HG02623 (cell line): ENCODE data around the gene TCN1.
"Not testable (repeated sequence)": the region's sequence is repeated elsewhere in the genome, so short reads cannot be mapped to it uniquely, and the experiment has no call there.

Experiments
- ATAC-seq: cut with Tn5 transposase; IDR thresholded peaks from one replicate; pipeline ENCODE4 v1.9.1; 2021; ENCODE audit warnings: moderate library complexity; ENCODE audit not compliant: unreplicated experiment

The TCN1 gene, protein sequence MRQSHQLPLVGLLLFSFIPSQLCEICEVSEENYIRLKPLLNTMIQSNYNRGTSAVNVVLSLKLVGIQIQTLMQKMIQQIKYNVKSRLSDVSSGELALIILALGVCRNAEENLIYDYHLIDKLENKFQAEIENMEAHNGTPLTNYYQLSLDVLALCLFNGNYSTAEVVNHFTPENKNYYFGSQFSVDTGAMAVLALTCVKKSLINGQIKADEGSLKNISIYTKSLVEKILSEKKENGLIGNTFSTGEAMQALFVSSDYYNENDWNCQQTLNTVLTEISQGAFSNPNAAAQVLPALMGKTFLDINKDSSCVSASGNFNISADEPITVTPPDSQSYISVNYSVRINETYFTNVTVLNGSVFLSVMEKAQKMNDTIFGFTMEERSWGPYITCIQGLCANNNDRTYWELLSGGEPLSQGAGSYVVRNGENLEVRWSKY

GRCh38 chr11:59866397-59866796 lies at the start of gene TCN1:
Gene TCN1 (minus strand): TSS chr11:59866487. CDS start chr11:59866470, 17 bp downstream.
- ATAC-seq: no peak

- ATAC-seq: not testable (repeated sequence)
Measured at GRCh38 chr11:59903569-59903968, 37.3 kb upstream of the TCN1 start.

DNA sequence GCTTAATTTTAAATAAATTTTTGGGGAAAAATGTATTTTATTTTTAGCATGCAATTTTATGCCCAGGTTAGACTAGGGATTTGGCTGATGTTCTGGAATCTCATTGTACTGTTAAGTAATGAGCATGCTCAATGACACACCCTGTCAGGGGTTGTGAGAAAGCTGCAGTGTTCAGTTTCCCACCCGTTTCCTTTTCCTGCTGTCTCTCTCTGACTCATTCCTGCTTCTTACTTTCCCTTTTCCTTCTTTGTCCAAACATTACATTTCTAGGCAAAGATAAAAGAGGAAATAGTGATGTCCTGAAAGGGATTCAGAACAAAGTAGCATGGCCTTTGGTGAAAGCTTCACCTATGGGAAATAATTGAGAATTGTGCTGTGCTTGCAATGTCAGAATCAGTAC lies 35.0 kb upstream of the TCN1 start:
- no peak for ATAC-seq

- no peak for ATAC-seq
Measured at GRCh38 chr11:59900366-59901126, 34.3 kb upstream of the TCN1 start.

- no peak for ATAC-seq
Measured at GRCh38 chr11:59899532-59899931, 33.2 kb upstream of the TCN1 start.

GRCh38 chr11:59898650-59899049 lies 32.4 kb upstream of the TCN1 start:
- no peak for ATAC-seq

DNA sequence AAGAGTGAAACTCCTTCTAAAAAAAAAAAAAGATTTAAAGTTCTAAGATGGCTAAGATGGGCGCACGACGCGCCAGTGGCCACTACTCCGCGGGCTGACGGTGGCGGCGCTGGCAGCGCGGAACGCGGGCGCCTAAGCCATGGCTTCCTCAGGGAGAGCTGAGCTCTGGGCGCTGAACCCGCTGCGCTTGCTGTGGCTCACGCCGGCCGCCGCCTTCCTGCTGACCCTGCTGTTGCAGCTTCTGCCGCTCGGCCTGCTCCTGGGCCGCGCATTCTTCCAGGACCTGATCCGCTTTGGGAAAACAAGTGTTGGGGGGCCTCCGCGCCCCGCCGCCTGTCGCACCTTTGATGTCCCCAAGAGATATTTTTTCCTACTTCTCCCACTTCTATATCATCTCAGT lies 31.8 kb upstream of the TCN1 start:
- ATAC-seq: no peak

- no peak for ATAC-seq
Measured at GRCh38 chr11:59894616-59895015, 28.3 kb upstream of the TCN1 start.

DNA sequence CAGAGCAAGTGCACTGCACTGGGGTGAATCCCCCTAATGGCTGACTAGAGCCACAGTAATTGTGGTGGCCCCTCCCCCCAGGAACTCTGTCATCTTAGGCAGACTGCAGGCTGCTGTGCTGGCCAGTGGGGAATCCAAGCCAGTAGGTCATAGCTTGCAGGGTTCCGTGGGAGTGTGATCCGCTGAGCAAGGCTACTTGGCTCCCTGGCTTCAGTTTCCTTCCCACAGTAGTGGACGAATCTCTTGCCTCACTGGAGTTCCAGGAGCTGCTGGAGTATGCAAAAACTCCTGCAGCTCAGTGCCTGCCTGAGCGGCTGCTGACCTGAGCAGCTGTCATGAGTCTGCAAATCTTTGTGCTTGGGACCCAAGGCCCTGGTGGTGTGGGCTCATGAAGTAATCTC lies 25.5 kb upstream of the TCN1 start:
- ATAC-seq: no peak

GRCh38 chr11:59887156-59887555 lies 20.9 kb upstream of the TCN1 start:
- ATAC-seq: not testable (repeated sequence)

DNA sequence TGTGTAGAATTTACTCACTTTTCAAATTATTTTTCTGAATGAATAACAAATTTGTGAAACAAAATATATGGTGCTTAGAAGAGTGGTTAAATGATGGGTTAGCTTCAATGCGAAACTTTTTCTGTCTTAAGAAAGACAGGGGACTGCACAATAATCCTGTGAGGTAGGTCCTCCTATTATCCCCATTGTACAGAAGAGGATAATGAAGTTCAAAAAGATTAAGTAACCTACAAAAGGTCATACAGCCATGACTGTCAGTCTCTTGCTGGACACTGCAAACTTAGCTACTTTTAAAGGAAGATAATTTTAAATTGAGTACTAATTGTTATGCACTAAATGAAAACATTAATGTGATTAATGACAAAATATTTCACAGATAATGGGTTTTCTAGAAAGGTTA lies 17.3 kb upstream of the TCN1 start:
- no peak for ATAC-seq

DNA sequence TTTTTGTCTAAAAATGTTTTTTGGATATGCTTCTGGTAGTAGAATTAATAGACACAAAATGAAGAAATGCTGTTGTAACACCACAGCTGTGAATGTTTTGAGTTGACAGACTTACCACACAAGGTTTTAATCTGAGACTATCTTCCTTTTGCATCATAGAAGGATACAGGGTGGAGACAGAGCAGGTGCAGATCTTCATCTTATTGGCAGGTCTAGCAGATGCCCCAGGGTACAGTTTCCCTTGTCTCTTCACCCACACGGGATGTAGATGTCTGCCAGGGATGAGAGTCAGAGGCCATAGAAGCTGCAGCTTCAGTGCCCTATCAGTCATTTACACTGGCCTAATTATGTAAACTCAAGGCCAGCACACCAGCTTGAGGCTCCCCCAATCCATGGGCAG lies 13.3 kb upstream of the TCN1 start:
- ATAC-seq: no peak

GRCh38 chr11:59878575-59878974 lies 12.3 kb upstream of the TCN1 start, which contains the start of gene OOSP3:
Gene OOSP3 (plus strand): TSS chr11:59878782. CDS start chr11:59878809, 27 bp downstream.
- ATAC-seq: no peak

DNA sequence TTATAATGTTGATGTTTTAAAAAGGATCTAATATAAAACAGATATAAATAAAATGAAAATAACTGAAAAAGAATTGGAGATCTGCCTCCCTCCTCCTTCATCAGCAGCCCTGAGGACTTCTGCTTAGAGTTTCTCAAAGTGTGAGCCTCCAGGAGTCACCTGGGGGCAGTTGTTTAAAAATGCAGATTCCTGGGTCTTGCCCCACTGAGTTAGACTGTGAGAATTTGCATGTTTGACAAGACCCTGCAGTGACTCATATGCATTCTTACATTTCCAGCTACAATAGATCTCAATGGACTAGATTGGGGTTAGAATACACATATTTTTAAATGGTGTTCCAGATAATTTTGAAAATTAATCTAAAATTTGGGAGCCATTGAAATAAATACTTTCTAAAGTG lies 11.5 kb upstream of the TCN1 start:
- no peak for ATAC-seq

DNA sequence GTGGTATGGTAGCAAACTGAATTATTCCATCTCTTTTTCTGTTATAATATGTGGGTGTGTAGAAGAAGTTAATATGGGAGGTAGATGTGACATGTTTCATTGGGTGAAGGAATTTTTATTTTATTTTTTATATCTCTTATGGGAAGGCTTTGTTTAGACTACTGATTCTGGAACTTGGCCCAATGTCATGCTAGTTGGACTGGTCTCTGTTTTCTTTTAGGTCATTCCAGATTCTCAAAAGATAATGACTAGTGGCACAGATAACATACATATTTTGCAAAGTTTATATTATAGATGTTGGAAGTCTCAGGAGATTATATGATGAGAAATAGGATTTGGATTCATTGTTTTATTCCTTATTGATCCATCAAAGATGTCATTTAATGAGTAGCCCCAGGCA lies 11.0 kb upstream of the TCN1 start:
- ATAC-seq: no peak

DNA sequence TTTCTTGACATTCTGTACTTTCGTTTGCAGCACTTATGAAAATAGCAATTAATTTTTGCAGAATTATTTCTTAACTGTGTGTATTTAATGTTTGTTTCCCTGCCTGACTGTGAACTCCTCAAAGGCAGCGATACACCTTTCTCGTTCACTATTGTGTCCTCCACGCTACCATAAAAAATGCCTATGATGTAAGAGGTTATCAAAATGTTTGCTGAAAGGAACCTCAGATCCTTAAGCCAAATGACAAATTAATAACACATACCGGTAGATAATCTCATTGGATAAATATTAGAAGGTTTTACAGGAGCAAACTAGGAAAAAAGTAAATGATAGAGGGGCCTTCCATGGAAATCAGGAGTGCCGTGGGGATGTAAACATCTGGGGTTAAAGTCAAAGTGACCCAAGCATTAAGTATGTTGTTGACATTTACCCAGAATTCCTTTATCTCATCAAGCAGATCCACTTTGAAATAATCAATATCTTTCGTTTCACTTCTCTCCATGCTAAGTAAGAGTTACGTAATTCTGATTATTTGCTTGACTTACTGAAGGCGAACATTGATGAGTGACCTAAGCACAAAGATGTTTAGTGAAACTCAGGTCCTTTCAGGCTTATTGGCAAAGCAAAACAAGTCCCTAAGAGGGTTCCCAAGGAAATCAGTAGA lies 9.7 kb upstream of the TCN1 start:
- ATAC-seq: no peak

GRCh38 chr11:59872076-59872475 lies 5.8 kb upstream of the TCN1 start:
- ATAC-seq: no peak

GRCh38 chr11:59867946-59868345 lies 1.7 kb upstream of the TCN1 start:
- ATAC-seq: no peak

GRCh38 chr11:59866836-59867235 lies 549 bp upstream of the TCN1 start:
- ATAC-seq: no peak

DNA sequence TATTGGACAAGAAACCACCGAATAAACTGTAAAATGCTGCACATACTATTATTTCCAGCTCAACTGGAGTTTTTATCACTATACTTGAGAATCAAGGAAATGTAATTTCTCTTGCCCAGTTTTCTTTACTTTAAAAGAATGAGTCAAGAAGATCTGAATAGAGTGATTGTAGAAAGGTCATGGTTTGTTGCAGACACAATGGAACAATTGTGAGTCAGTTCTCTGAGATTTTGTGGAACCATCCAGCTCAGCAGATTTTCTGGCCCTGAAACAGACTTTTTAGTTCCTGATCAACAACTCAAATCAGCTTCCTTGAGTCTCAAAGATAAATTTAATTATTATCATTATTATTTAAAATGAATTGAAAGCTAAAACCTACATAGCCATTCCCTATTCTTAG lies 1.3 kb downstream of the TCN1 start:
- ATAC-seq: no peak

DNA sequence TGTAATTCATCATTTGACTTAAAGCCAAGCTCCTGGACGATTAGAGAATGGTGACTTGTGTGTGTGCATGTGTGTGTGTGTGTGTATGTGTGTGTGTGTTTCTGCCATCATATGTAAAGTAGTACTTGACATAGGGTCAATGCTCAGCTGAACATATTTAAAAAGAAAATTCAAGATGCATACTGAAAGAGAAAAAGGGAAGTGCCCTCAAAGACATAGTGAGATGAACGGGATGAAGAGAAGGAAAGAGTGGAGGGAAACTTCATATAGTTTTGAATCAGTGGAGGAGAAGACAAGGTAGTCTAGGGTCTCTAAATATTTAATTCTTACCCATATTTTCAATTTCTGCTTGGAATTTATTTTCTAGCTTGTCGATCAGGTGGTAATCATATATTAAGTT lies 4.0 kb downstream of the TCN1 start:
- ATAC-seq: no peak

DNA sequence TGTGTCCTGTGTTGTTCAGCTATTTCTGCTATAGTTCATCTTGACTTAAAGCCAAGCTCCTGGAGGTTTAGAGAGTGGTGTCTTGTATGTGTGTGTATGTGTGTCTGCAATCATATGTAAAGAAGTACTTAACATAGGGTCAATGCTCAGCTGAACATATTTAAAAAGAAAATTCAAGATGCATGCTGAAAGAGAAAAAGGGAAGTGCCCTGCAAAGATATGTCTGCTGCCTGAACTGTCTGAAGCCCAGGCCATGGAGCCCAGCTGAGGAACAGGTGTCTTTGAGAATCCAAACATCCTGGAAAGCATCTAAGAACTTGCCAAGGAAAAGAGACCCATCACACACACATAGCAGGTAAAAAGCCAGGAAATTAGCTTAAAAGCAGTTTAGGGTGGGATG lies 6.6 kb downstream of the TCN1 start:
- ATAC-seq: no peak
